ENCODE data around the gene DTWD1. TPM values are rescaled to one million over a fixed set of nuclear protein-coding genes. Genes with fewer than 3 reads are reported as not detected.

The DTWD1 gene
- total and polyA plus RNA-seq, 9 of the 15 experiments (the other 6 are each of a cell fraction or from before 2014, with no cell fraction given), result 23.1 to 76.4 (median 36.5) TPM

GRCh38 chr15:49652922-49653321, 32.1 kb downstream of the DTWD1 start:
- H3K9me3 ChIP-seq (replicated peaks; ENCODE audit: control insufficient read depth, insufficient read depth, low read depth, low read length), result peaks cover 2% of the 10 kb centered on the region; the same call in 1 of the 2 replicates
- H3K9ac ChIP-seq (ENCODE audit: insufficient read depth in 1 of 2, low read depth in 2 of 2, low read length in 2 of 2), result no peak overlapping the region
- no peak overlapping the region for H3K4me2 ChIP-seq (ENCODE audit: insufficient read depth, low read length)
- CTCF ChIA-PET (ENCODE audit: low intra/inter-chr PET ratio), result interaction anchor here (0.7 kb wide), 1 partner anchor 843 kb away, joined by 4 read pairs; no protein-coding TSS in a partner anchor
- no peaks in the 10 kb centered on the region for H3K27me3 ChIP-seq (ENCODE audit: control insufficient read depth in 2 of 2, insufficient read depth in 2 of 2, low read length in 2 of 2)
- WGBS (ENCODE audit: insufficient coverage, low coverage, missing lambda C conversion rate), result 47% methylated on average over 1 of the region's 1 CpG
- no peak overlapping the region for H3K4me3 ChIP-seq
- intact Hi-C loops (cut with micrococcal nuclease) (no loop called here), in situ Hi-C loops (cut with MboI) (no loop called here)
- TF ChIP-seq POLR2G (IDR thresholded peaks at IDR 0.05; ENCODE audit: low read depth, low read length), result no peak
- TF ChIP-seq CBX3 (IDR thresholded peaks at IDR 0.05; ENCODE audit: borderline replicate concordance in 1 of 2, low read length in 2 of 2), result 0 out of 3 replicates have a peak, but pooled peaks of 1 of the 2 experiments have one; percentile 34
- 0 out of 2 replicates have a peak, but pooled peaks have one; percentile 39 for TF ChIP-seq TRIM28 (IDR thresholded peaks at IDR 0.05)
- TF ChIP-seq ZBTB1 (CRISPR knock-in tag; IDR thresholded peaks at IDR 0.05; ENCODE audit: borderline replicate concordance, low read depth), result no peak
- TF ChIP-seq ZNF707 (CRISPR knock-in tag; conservative IDR thresholded peaks at IDR 0.05), result peak; percentile 98
- no peak for TF ChIP-seq HNRNPLL (IDR thresholded peaks at IDR 0.05; ENCODE audit: low read depth, low read length, poor library complexity, severe bottlenecking)
- TF ChIP-seq FOXK1 (CRISPR knock-in tag; IDR thresholded peaks at IDR 0.05; ENCODE audit: borderline replicate concordance), result no peak
- TF ChIP-seq SMARCA5 (IDR thresholded peaks at IDR 0.05), result no peak
- TF ChIP-seq SMAD1 (IDR thresholded peaks at IDR 0.05; ENCODE audit: low read depth, low read length, partially characterized antibody), result no peak
- TF ChIP-seq HCFC1 (IDR thresholded peaks at IDR 0.05; ENCODE audit: low read depth, low read length), result no peak
- no peak for TF ChIP-seq RNF2 (IDR thresholded peaks at IDR 0.05)
- no peak for TF ChIP-seq ILK (tag; IDR thresholded peaks at IDR 0.05; ENCODE audit: borderline replicate concordance, low read depth)
- no peak for TF ChIP-seq ZC3H8 (IDR thresholded peaks at IDR 0.05)
- ATAC-seq (no peak), DNase-seq (ENCODE audit: extremely low read depth in 1 of 4, low spot score in 3 of 4) (no peak), FAIRE-seq (no peak)
- H3K4me1 ChIP-seq (replicated peaks in 1 of 2; ENCODE audit: control insufficient read depth in 2 of 2, insufficient read depth in 2 of 2, low read length in 2 of 2), result no peaks in the 10 kb centered on the region
- H2AFZ ChIP-seq (ENCODE audit: low read depth, low read length), result no peak overlapping the region
- no peaks in the 10 kb centered on the region for H4K20me1 ChIP-seq (replicated peaks; ENCODE audit: control insufficient read depth, insufficient read depth, low read length)
- H3K36me3 ChIP-seq (ENCODE audit: control insufficient read depth, insufficient read depth, low read length), result no peaks in the 10 kb centered on the region
- H3K79me2 ChIP-seq (ENCODE audit: control insufficient read depth, insufficient read depth, low read length), result no peaks in the 10 kb centered on the region
- POLR2A ChIA-PET, result no interaction called here
- H3K9me1 ChIP-seq (ENCODE audit: control insufficient read depth, insufficient read depth, low read length), result no peaks in the 10 kb centered on the region
- no peak overlapping the region for H3K27ac ChIP-seq (ENCODE audit: extremely low read depth, low read depth, low read length)
- BruUV-seq (replicated peaks), result no TSS peak
